CD4-positive, alpha-beta T cell treated with Interleukin-12 subunit alpha and Interleukin-12 subunit beta, for 1 hour (primary cell): ENCODE measurements around the gene CEL.

ENCODE experiments used
- DNase-seq: peaks from one replicate; pipeline ENCODE4 v3.0.0-alpha.2; 2020

The CEL gene

DNA sequence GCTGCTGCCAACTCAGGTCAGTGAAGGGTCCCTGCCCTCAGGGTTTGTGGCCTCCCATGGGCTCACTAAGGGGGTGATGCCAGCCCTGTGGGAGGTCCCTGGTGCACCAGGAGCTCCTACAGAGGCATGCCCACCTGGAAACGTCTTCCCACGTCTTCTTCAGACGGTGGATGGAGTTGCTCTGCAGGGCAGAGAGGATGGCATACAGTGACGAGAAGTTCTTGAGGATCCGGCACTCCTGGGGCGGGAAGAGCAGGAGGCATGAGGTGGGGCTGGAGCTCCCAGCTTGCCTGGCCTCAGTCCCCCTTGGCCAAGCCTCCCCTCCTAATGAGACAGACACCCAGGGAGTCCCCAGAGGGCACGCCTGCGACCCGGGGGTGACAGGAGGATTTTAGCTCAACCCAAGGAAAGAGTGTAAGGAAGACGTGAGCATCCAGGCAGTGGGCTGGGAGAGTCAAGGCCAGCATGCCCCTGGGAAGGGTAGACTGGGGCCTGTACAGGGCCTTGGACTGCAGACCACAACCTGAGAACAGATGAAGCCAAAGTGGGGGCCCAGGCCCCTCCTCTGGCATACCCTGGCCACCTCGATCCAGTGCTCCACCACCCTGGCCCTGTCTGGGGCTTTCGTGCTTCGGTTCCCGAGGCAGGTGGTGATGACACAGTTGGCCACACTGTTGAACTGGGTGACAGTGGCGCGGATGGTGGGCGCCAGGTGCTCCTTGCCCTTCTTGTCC lies 44.9 kb downstream of the CEL start:
- no peak for DNase-seq

DNA sequence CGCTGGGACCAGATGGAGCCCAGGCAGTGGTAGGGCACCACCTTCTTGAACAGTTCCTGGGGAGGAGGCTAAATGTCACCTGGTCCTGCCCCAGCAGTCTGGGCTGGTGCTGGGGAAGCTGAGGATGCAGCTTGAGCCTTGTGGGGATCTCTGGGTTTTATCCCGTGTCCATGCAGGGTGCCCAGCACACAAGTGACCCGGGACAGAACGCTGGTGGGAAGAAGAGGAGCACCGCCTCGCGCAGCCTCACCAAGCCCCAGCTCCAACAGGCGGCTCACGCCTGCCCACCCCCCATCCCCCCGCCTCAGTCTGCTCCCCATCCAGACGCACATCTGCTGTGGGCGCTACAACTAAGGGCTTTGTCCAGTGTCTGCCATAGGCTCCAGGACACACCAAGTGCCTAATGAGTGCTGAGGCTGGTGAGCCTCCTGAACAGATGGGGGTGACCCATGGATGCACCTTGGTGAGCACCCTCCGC lies 45.5 kb downstream of the CEL start:
- no peak for DNase-seq

DNA sequence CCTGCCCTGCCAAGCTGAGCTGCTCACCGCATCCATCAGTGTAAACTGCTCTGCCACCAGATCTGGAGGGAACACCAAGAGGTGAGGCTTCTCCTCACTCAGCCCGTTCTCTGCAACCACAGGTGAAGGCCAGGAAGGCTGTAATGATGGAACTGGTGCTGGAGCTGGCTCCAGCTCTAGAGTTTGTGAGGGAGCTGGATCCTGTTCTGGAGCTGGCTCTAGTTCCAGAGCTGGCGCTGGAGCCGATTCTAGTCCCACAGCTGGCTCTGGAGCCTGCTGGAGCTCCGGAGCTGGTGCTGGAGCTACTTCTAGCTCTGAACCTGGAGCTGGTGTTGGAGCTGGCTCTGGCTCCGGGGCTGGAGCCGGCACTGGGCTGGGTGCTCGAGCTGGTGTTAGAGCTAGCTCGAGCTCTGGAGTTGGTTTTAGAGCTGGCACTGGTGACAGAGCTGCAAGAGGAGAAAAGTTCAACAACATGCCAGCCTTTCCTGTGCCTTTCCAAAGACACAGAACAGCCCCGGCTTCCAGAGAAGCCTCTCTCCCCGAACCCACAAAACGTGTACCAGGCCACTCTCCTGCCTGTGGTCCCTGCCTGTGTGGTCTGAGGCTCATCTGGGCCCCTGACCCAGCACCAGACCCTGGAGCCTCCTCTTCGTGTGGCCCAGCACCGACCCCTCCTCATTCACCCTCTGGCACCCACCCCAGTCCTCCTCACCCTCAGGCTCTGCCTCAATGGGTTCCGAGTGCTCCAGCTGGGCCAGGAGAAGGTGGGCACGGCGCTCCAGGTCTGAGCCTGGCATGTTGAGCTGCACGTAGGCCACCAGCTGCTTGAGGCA lies 46.4 kb downstream of the CEL start:
- DNase-seq, result no peak

DNA sequence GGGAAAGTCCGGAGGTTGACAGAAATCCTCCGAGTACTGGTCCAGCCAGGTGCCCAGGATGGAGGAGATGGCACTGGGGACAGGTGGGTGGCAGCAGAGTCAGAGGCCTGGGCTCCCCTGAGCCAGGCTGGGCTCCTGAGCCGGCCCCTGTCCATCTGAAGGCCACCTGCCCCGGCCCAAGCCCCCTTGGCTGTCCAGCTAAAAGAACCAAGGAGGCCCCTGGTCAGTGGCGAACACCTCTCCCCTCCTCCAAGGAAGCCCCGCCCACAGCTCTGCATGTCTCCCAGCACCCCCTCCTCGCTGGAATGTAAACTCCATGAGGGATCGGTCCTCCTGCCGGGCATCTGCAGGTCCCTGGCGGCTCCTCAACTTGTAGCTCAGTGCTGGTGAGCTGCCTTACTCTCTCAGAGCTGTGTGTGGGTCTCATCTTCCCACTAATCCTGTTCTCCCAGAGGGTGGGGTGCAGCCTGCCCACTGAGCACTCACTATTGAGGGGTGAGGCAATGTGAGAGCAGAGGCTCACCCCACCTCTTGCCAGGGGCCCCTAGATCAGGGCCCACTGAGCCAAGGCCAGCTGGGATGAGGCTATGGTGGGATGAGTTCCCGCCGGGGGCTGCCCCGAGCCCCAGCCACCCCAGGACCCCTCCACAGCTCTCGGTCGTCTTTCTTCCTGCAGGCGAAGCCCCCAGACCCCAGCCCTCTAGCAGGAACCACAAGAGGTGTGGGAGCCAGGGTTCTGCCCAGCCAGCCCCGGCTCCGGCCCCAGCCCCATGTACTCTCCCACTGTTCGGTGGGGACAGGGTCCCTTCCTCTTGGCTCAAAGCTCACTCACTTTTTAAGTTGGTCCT lies 47.2 kb downstream of the CEL start:
- no peak for DNase-seq

DNA sequence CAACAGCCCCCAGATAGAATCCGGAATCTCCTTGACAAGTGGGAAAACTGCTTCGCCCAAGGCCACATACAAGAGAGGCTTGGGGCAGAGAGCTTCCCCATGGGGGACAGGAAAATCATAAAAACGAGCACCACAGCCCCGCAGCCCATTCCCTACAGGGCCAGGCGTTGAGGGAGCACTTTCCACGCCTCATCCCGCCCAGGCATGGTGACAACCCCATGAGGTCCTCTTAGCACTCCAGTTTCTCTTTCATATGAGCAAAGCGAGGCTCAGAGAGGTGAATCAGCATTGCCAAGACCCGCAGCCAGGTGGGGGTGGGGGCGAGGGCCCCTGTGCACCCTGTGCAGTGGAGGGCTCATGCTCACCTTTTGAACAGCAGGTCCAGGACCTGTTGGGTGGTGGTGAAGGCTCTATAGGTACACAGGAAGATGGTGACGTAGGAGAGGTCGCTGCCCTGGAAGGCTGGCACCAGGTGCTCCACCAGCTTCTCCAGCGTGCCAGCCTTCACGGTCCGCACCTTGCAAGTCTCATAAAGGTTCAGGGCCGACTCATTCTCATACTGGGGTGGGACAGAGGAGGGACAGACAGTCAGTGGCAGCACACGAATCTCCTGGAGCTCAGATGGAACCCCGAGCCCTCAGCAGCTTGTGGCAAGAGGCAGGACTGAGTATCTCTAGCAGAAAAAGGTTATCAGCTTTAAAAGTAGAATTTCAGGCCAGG lies 48.3 kb downstream of the CEL start:
- no peak for DNase-seq

DNA sequence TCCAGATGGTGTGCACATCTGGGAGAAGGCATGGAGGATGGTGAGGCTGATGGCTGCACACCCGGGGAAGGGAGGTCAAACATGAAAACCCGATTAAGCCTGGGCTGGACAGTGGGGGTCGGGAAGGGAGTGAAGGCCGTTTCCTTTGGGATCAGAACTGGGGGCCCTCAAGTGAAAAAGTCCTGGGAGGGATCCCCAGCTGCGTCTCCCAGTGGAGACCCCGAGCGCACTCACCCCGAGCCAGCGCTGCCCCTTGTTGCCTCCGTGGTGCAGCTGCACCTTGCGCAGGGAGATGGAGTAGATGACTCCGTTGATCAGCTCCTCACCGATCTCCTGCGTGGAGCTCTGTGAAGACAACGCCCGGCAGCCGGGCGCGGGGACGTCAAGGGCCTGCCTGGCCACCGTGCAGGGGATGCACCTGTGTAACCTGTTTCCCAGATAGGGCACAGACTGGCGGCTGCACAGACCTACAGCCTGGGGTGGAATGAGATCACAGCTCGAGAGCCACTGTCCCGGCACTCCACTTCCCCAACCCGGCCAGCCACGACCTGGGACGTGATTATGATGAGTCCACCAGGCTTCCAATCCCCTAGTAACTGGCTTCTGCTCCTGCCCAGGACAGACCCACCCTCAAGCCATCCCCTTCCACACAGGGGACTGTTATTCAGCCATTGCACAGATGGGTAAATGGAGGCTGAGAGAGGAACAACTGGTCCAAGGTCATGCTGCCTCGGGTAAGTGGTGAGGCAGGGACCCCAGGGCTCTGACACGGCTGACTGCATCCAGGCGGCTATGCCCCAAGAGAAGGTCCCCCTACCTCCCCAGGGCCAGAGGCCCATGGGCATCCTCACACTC lies 50.3 kb downstream of the CEL start:
- no peak for DNase-seq

DNA sequence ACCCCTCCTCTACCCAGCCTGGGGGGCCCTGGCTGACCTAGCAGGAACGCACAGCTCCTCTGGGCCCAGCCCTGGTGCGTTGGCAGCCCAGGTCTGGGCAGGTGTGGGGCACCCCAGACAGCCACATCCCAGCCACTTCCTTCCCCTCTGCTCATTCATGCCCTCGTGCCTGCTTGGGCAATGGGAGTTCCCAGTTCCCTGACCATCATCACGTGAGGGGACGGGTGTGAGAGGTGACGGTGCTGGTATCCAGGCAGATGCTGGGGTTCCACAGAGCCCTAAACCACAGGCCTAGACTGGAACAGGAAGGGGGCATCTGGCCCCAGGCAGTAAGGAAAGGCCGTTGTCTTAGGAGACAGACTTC lies 50.9 kb downstream of the CEL start:
- DNase-seq, result peak; percentile 69

DNA sequence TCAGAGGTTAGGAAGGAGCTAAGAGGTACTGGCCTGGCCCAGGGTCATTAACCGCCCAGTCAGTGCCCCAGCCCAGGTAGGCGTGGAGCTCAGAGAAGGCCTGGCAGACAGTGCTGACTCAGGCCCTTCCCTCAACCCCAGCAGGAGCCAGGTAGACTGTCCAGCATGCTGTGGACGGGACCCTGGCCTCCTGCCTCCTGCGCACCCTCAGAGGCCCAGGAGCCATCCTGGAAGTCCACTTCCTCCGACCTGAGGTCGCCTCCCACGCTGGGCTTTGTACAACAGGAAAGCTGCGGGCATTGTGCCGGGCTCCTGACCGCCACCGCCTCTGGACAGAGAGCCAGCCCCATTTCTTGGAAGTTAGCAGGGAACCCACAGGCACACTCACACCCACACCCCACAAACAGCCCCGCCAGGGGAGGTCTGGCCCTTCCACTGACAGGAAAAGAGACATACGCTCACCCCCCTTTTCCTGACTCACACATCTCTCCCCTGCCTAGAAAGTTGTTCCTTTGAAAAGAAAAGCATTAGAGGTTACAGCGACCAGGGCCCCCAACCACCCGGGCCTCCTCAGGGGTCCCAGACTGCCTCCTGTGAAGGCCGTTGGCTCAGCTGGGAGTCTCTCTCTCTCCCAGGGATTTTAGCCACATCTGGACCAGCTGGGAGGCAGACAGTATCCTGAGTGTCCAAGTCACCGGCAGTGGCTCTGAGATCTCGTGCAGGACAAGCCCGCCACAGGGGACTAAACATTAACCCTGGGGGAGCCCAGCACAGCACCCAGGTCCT lies 51.6 kb downstream of the CEL start:
- no peak for DNase-seq

DNA sequence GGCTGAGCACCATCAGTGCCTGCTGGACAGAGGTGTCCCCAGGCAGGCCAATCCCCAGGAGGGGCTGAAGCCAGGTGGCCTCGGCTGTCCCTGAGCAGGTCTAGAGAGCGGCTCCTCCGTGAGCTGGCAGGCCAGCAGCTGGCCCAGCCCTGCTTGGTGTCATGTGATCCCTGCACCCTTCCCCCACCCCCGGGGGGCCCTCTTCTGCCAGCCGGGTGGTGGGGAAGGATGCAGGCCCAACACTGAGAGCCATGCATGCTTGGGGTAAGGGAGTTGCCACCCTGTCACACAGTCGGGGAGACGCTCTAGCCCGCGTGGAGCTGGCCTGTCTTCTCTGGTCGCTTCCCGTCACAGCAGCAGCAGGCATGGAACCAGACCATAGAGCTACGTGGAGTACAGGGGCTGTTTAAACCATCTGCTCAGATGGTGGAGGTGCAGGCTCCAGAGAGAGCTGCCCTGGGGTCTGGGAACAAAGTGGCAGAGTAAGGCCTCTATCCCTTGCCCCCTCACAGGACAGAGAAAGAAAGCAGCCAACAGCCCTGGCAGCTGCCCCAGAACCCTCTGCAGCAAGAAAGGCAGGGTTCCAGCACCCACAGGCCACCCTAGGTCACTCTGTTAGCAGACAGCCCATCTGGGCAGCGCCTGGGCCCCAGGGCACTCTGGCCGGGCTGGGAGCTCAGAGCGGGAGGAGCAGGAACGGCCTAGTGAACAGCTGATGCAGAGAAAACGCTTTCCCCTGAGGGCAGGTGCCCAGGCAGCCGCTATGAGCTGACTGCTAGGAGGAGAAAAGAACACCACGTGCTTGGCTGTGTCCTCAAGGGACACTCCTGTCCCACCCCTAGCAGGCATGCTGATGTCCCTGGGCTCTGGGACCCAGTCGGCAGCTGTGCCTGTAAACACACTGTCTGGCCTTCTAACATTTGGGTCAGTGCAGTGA lies 52.4 kb downstream of the CEL start:
- no peak for DNase-seq

DNA sequence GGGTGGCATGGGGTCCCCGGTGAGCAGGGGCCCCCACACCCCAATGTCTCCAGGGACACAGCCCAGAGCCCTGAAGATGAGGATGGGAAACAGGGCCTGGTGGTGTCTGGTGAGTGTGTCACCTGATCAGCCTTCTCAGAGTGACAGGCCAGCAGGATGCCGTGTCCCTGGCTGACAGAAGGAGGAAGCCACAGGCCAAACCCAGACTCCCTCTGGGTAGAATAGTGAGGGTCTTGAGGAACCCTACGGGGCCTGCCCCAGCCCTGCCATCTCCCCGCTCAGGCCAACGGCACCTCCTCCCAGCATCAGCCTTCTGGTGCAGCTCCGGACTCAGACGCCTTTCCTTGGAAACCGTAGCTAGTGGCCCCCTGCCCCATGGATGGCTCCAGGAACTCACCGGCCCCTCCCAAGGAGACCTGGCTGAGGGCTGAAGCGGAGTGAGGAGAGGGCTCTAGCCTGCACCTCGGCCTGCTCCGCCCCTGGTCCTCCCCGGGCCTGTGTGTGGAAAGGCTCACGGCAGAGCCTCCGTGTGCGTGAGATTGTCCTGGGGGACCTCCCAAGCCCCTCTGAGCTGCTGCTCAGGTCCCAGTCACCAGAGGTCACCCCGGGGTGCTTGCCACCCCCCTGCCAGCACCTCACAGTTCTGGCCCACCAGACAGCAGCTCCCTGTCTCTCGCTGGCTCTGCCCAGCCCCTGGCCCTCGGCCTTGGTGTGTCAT lies 53.3 kb downstream of the CEL start:
- DNase-seq, result no peak

DNA sequence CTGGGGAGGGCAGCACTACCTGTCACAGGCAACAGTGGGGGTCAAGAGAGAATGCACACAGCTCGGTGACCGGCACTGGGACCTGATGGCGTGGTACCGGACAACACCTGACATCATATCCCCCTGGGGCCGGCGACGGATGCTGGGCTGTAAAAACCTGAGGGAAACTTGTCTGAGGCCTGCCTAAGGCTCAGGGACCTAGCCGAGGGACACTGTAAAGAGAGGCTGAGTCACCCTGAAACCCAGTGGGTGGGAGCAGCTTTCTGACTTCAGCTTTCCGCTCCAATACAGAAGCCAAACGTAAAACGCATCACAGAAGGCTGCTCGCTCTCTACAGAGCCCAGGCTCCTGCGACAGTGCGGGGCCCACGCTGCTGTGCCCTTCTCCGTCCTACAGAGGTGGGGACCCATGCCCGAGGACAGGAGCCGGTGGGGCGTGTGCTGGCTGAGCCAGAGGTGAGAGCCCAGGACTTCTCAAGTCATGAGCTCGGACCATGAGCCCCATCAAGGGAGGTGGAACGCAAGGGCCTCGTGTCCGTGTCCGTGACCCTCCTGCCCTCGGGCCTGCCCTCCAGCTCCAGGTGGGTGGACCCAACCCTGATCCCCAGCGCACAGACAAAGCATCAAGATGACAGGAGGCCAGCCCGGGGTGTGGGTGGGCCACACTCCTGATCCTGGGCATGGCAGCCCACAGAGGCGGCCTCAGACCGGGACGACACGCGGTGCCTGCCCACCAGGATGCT lies 54.0 kb downstream of the CEL start:
- peak; percentile 55 for DNase-seq

DNA sequence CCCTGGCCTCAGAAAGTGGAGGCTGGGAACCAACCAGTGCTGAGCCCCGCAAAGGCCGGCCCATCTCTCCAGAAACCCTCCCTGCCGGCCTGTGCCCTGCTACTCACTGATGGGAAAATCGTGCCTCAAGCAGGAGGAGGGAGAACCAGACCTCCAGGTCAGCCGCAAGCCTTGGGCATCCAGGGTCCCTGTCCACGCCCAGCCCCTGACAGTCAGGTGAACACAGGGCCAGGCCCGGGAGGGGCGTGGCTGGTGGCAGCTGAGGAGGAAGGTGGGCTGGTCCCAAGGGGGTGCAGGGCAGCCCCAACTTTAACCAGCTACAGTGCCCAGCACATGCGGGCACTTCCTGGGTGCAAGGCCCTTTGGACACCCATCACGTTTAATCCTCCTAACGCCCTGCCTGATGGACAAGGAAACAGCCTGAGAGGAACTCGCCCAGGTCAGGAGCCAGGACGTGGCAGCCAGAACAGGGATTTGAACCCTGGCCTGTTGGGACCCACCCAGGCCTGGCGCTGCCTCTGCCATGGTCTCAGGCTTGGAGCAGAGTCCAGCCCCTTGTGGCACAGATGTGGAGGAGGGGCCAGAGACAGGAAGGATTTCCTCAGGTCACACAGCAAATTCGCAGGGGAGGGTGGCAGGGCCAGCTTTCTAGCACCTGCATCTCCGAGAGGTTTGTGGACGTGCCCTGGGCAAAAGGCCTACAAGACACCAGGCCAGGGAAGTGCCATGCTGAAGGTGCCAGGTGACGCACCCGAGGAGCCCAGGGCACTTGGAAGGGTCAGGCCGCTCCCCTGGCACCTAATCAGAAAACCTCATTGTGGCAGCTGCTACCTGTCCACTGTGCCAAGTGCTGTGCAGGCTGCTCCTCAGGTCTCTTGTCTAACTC lies 54.8 kb downstream of the CEL start:
- no peak for DNase-seq

DNA sequence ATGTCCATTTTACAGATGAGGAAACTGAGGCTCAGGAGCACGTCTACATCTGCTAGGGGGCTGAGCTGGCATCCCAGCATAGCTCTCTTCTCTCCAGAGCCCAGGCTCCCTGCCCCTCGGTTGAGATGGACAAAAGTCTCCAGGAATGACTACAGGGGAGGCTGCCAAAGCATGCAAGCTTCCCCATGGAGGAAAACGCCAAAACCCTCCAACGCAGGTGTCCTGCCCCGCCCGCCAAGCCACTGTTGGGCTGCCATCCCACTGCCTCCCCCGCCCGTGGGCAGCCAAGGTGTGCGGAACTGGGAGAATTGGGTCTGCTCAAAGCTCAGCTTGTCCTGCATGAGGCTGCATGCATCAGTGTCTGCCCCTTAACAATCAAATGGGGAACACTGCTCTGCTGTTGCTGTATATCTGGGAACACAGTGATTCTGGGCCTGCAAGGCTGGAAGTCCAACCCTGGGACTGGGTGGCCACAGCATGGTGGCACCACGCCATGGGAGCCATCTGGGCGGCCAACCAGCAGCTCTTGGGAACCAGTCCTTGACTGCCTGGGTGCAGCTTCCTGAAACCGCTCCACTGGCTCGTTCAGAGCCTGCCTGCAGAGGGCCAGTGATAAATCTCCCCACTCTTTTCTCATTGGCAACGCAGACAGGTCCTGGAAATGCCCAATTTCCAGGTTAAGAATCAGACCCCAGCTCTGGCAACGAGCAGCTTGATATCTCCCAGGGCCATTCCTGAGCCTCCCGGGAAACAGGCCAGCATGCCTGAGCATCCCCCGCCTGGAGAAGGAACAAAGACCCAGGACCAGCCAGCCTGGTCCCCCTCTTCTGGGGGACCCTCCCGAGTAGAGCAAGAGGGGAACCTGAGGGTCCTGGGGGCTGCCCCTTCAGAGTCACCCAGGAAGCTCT lies 55.7 kb downstream of the CEL start:
- no peak for DNase-seq

DNA sequence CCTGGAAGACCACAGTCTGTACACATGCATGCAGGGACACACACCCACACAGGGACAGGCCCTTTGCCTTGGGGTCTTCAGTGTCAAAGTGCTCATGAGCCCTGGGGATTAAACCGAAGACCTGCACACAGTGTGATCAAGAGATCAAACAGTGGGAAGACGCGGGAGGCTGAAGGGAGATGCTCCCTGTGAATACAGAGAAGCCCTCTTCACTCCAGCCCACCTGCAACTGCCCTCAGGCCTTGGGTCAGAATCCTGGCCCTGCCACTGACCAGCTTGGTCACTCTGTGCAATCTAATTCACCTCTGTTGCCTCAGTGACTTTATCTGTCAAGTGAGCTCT lies 56.4 kb downstream of the CEL start:
- no peak for DNase-seq

DNA sequence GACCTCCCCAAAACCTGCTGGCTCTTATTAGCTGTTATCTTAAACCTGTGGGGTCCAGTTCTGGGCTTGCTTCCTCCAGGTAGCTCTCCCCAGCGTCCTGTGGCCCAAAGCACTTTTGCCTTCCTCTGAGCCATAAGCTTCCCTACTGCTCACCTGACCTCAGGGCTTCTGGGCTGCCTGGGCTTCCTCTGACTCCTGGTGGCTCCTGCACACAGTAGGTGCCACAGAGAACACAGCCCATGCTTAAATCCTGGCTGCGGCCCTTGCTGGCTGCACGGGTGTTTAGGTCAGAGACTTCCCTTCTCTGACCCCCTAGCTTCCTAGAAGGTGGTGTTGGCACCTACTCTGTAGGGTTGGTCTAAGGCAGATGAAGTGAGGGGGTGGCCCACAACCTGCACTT lies 56.8 kb downstream of the CEL start:
- DNase-seq, result no peak
